GM21381 (cell line): ENCODE data around the gene TNFAIP6.

Experiments
- ATAC-seq: cut with Tn5 transposase; IDR thresholded peaks from one replicate; pipeline ENCODE4 v1.9.1; 2021; ENCODE audit warnings: mild to moderate bottlenecking, moderate library complexity; ENCODE audit not compliant: unreplicated experiment

TNFAIP6 gene

DNA sequence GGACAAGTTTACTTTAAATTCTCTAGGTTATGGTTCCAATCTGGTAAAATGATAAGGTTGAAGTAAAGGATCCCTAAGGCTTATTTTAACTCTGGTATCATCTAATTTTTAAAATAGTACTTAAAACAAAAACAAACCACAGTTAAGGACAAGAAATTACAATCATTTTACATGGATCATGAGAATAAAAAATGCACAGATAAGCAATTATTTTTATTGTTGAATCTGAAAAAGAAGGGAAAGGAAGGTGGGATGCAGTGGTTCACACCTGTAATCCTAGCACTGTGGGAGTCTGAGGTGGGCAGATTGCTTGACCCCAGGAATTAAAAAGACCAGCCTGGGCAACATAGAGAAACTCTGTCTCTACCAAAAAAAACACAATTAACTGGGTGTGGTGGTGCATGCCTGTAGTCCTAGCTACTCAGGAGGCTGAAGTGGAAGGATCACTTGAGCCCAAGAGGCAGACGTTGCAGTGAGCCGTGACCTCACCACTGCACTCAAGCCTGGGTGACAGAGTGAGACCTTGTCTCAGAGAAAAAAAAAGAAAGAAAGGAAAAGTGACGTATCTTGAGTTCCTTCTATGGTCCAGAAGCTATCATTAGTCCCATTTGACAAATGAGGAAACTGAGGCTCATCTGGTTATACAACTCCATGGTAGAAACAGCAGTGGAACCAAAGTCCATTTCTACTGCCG lies 2.5 kb downstream of the TNFAIP6 start:
- ATAC-seq: no peak

GRCh38 chr2:151361674-151362370 lies 4.4 kb downstream of the TNFAIP6 start:
- ATAC-seq: no peak

DNA sequence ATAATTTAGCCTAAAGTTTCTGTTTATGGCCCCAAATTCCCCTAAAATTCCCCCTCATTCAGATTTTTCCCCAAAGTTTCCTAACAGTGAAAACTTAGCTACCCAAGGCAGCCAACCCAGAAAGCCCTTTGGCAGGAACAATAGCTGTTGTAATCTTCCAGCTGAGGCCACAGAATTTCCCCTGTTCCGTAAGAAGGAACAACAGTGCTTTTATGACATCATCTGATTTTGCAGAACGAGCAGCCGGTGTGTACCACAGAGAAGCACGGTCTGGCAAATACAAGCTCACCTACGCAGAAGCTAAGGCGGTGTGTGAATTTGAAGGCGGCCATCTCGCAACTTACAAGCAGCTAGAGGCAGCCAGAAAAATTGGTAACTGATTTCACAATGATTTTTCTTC lies 6.3 kb downstream of the TNFAIP6 start:
- no peak for ATAC-seq

DNA sequence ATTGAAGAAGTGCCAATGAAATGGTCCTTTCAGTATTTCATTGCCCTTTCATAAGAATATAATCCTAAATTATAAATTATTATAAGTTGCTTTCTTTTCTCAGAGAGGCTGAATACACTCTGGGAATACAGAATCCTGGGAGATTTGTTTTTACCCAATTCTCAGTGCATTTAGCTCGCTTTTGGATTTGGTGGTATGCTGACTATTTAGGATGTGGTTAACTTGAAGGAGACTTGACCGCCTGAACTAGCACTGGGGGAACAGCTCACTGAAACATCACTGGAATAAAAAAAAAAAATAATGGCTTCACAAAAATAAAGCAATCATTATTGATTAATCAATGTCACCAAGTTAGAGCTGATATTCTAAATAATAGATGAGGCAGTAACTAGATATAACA lies 10.2 kb downstream of the TNFAIP6 start:
- no peak for ATAC-seq

DNA sequence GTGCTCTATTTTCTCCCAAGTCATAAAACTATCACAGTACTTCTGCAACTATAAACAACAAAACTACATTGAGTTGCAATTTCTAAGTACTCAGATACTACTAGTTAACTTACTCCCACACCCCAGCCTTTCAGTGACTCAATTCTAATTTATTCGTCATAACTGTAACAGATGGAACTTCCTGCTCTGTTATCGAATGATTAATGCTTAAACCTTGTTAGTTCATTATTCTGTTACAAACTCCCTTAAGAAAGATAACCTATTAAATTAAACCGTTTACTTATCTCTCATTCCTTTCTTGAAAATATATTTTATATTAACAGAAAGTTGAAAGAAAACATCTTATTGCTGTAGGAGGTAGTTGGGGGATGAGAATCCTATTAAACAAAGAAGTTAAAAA lies 17.0 kb downstream of the TNFAIP6 start:
- ATAC-seq: peak; percentile 97

DNA sequence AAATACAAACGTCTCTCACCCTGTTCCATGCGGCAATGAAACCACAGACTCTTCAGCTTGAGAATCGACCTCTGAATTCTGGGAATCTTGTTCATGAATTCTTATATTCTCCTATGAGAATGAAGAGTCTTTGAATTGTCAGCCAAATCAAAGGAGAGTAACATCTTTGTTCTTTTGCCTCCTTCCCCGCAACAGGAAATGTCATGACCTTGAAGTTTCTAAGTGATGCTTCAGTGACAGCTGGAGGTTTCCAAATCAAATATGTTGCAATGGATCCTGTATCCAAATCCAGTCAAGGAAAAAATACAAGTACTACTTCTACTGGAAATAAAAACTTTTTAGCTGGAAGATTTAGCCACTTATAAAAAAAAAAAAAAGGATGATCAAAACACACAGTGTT lies 21.8 kb downstream of the TNFAIP6 start:
- ATAC-seq: no peak

DNA sequence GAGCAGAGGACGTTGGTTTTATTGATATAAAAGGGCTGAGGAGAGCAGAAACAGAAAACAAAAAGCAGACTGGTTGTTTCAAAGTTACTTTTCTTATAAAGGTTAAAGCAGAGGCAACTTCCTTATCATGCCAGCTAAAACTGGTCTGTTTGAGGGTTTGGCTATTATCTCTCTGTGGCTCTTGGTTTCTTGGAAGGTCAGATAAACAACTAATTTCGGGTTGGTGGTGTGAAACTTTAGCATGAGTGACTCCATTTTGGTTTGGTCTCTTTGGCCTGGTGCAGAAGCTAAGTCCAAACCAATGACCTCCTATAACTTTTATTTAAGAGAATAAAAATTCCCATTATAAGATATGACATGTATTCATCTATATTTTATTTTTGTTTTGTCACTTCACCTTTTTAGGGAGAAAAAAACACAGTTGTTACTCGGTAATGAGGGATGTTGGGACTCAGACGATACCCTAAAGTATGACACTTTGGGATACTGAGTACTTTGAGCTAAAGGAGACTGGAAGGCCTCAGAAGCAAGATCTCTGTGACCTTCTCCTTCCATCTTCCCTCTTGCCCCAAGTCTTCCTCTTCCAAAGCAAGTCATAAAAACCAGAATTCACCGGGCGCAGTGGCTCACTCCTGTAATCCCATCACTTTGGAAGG lies 23.3 kb downstream of the TNFAIP6 start:
- ATAC-seq: no peak

GRCh38 chr2:151381266-151381665 lies 23.9 kb downstream of the TNFAIP6 start:
- no peak for ATAC-seq

- ATAC-seq: no peak
These were observed 30.6 kb downstream of the TNFAIP6 start for GRCh38 chr2:151388011-151388410.

DNA sequence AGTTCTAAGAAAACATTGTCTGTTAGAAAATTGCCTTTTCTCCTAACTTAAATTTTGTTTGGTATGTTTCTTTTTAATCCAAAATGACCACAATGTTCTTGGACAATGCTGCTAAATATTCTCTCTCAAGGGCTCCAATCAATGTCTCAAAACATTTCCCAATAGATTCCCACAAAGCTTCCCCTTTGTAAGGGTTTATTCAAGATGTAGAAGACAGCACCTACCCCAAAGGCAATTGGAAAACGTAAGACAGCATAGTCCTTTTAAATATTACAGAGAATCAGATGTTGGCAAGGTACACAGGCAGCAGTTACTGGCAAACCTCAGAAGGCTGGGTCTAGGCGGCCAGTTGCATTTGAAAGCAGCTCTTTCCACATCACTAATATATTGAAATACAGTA lies 34.0 kb downstream of the TNFAIP6 start:
- ATAC-seq: no peak

DNA sequence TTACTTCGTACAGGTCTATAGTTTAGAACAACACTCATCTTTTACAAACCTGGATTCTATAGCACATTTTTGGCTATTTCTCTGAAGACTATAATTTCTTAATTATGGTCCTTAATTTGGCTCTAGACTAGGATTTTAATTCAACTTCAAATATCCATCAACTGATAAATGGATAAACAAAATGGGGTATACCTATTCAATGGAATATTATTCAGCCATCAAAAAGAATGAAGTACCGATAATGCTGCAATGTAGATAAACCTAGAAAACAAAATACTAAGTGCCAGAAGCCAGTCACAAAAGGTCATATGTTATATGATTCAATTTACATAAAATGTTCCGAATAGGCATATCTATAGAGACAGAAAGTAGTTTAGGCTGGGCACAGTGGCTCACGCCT lies 37.1 kb downstream of the TNFAIP6 start:
- ATAC-seq: no peak

GRCh38 chr2:151395509-151396374 lies 38.4 kb downstream of the TNFAIP6 start:
- ATAC-seq: no peak

DNA sequence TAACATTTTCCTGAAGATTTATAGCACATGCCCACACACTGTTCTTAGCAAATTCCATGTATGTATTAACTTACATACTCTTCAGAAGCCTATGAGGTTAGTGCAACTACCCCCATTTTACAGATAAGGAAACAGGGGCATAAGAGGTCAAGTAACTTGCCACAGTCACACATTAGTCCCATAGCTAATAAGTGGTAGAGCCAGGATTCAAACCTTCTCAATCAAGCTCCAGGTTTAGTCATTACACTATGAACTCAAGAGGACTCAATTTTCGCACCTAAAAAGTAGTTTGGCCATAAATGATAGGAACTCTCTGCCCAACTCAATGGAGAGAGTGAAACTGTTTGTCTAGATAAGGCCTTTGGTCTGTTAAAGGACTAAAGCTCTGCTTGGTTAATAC lies 42.6 kb downstream of the TNFAIP6 start:
- no peak for ATAC-seq

- no peak for ATAC-seq
These were observed 43.8 kb downstream of the TNFAIP6 start for GRCh38 chr2:151401149-151401548.

GRCh38 chr2:151403914-151404313 lies 46.5 kb downstream of the TNFAIP6 start:
- ATAC-seq: no peak

GRCh38 chr2:151405376-151405775 lies 48.0 kb downstream of the TNFAIP6 start:
- ATAC-seq: no peak

- ATAC-seq: no peak
These were observed 49.9 kb downstream of the TNFAIP6 start for GRCh38 chr2:151407281-151407680.

GRCh38 chr2:151408788-151409600 lies 51.6 kb downstream of the TNFAIP6 start:
- no peak for ATAC-seq

- peak; percentile 93 for ATAC-seq
These were observed 52.5 kb downstream of the TNFAIP6 start, which contains the start of gene RIF1 for GRCh38 chr2:151409601-151410484. RIF1 (plus strand) TSS chr2:151409902; CDS start chr2:151410424, 522 bp downstream.
